Thoracic aorta (tissue), 2 donors: ENCODE measurements around the gene ELFN1. TPM values are rescaled to one million over a fixed set of nuclear protein-coding genes. Genes with fewer than 3 reads are reported as not detected.

Source experiments
- ATAC-seq: fragments of 150-250 bp; one replicate; pipeline ENCODE4 v1.8.0; 2017; ENCODE audit warnings: low read depth; ENCODE audit not compliant: insufficient number of reproducible peaks, low FRiP score
- DNase-seq: peaks from one replicate; pipeline ENCODE4 v3.0.0-alpha.2; 2020; ENCODE audit warnings: low spot score
- H3K27ac ChIP-seq, 2 donors: fragments of 200-600 bp; sonication (generic); 1 replicate in 1 of 2; 2 replicates in 1 of 2; pipeline ENCODE4 v1.5.1; 2016; ENCODE audit warnings: mild to moderate bottlenecking in 2 of 2, moderate library complexity in 2 of 2
- H3K27me3 ChIP-seq: fragments of 200-600 bp; sonication (generic); replicated peaks from 2 replicates; pipeline ENCODE4 v1.6.0; 2016; ENCODE audit warnings: mild to moderate bottlenecking; ENCODE audit not compliant: insufficient read depth
- H3K36me3 ChIP-seq: fragments of 200-600 bp; sonication (generic); one replicate; pipeline ENCODE4 v1.5.1; 2016
- H3K4me1 ChIP-seq, 2 donors: fragments of 200-600 bp; sonication (generic); 1 replicate in 1 of 2; 2 replicates in 1 of 2; pipeline versions ENCODE4 v1.5.1 to v1.6.0; 2016; ENCODE audit warnings: low read depth in 2 of 2, mild to moderate bottlenecking in 1 of 2; ENCODE audit not compliant: control insufficient read depth in 1 of 2
- H3K4me3 ChIP-seq: fragments of 200-600 bp; sonication (generic); 2 replicates; pipeline ENCODE4 v1.5.1; 2016; ENCODE audit warnings: mild to moderate bottlenecking
- H3K9me3 ChIP-seq: fragments of 200-600 bp; sonication (generic); 2 replicates; pipeline ENCODE4 v1.5.1; 2016
- CTCF ChIP-seq: fragments of 200-600 bp; sonication (generic); IDR thresholded peaks from one replicate; pipeline ENCODE4 v1.5.1; 2019; ENCODE audit warnings: antibody characterized with exemption
- total RNA-seq, 2 donors: library from RNA; depleted of rRNA; stranded (reverse); fragments of >200 nt; gene quantifications; one replicate each; pipeline versions ENCODE4 v1.1.0 to v1.2.3, GENCODE V29; 2016

ELFN1 gene
- total RNA-seq, 2 donors from 2014 or later, result 0.81 to 0.85 TPM

DNA sequence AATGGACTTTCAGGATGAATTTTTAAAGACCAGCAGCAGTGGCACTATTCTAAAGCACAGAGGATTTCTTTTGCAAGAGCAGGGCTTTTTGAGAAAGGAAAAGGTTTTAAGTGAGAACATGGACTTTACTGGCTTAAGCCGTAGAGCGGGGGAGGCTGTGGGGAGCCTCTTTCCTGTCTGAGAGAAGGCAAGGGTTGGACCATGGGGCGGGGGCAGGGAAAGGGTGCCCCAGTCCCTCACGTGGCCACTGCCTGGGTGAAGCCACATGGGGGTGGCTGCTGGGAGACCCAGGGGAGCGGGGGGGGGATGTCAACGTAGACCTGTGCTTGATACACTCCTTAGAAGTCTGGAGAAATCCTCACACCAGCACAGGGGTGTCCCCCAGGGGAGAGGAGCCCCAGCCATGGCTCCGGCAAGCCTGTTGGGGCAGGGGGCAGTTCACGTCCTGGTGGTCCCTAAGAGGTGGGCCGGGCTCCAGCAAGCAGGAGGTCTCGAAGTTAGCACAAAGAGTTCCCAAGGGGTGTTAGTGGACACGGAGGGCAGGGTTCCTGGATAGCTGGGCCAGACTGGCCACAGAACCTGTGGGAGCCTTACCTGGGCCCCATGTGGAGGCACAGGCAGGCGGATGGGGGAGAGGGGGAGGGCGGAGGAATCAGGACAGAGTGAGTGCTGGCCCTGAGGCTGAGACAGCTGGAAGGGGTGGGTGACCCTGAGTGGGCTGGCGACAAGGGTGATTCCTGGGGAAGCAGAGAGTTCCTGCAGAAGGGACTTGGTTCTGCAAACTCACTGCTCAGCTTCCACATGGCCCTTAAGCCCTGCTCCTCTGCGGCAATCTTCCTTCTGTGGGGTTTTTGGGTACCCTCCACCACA lies 36.9 kb upstream of the ELFN1 start:
- H3K4me3 ChIP-seq, result no peak overlapping the region
- H3K27me3 ChIP-seq, result no peaks in the 10 kb centered on the region
- DNase-seq (no peak), ATAC-seq (no peak)
- no peak overlapping the region for H3K27ac ChIP-seq
- H3K36me3 ChIP-seq, result no peaks in the 10 kb centered on the region
- no peak for TF ChIP-seq CTCF
- no peaks in the 10 kb centered on the region for H3K4me1 ChIP-seq
- H3K9me3 ChIP-seq, result peaks cover 21% of the 10 kb centered on the region

DNA sequence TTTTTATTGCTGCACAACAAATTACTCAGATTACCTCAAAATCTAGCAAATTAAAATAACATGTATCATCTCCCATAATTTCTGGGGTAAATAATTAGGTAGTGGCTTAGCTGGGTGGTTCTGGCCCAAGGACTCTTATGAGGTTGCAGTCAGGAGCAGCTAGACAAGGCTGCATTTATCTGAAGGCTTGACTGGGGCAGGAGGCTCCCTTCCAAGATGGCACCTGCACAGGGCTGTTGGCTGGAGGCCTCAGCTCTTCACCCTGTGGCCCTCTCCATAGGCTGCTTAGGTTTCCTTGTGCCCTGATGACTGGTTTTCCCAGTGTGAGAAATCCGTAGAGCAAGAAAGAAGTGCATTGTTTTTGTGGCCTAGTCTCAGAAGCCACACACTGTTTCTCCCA lies 34.7 kb upstream of the ELFN1 start:
- TF ChIP-seq CTCF, result no peak
- no peaks in the 10 kb centered on the region for H3K4me1 ChIP-seq
- H3K4me3 ChIP-seq, result no peak overlapping the region
- H3K9me3 ChIP-seq, result peaks cover 21% of the 10 kb centered on the region
- no peak overlapping the region for H3K27ac ChIP-seq
- DNase-seq (no peak), ATAC-seq (no peak)
- no peaks in the 10 kb centered on the region for H3K36me3 ChIP-seq
- no peaks in the 10 kb centered on the region for H3K27me3 ChIP-seq

GRCh38 chr7:1637155-1637554 lies 32.9 kb upstream of the ELFN1 start:
- H3K9me3 ChIP-seq, result peaks cover 21% of the 10 kb centered on the region

DNA sequence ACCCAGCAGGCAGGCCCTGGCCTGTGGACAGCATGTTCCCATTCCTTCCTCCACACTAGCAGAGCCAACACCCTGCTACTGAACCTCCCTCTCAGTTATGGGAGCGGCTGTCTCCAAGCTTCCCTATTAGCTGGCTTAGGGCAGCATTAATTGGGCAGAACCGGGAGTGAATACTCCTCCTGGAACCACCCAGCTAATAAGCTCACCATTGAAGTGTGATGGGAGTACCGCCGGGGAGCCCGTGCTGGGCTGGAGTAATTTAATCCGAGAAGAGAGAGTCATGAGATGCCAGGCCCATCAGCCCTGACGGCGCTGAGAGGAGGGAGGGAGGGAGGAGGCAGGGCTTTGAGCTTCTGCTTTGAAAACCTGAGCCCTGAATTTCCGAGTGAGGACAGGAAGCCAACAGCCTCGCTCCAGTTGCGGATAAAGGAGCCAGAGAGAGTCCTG lies 31.8 kb upstream of the ELFN1 start:
- peaks cover 21% of the 10 kb centered on the region for H3K9me3 ChIP-seq
- H3K36me3 ChIP-seq, result no peaks in the 10 kb centered on the region
- no peak overlapping the region for H3K4me3 ChIP-seq
- ATAC-seq (no peak), DNase-seq (no peak)
- TF ChIP-seq CTCF, result no peak
- H3K27ac ChIP-seq, result no peak overlapping the region
- H3K27me3 ChIP-seq, result no peaks in the 10 kb centered on the region
- no peaks in the 10 kb centered on the region for H3K4me1 ChIP-seq

More at GRCh38 chr7:1637155-1637554, 32.9 kb upstream of the ELFN1 start:
- Histone ChIP-seq H3K36me3 (no peaks in the 10 kb centered on the region), H3K27ac (no peak overlapping the region), H3K4me1 (no peaks in the 10 kb centered on the region), H3K27me3 (no peaks in the 10 kb centered on the region), H3K4me3 (no peak overlapping the region)
- ATAC-seq (no peak), DNase-seq (no peak)
- TF ChIP-seq CTCF, result no peak

- ATAC-seq (no peak), DNase-seq (no peak)
- Histone ChIP-seq H3K27ac (no peak overlapping the region), H3K27me3 (no peaks in the 10 kb centered on the region), H3K9me3 (peaks cover 21% of the 10 kb centered on the region), H3K4me1 (no peaks in the 10 kb centered on the region), H3K4me3 (no peak overlapping the region), H3K36me3 (no peaks in the 10 kb centered on the region)
- TF ChIP-seq CTCF, result no peak
Measured at GRCh38 chr7:1639071-1639470, 31.0 kb upstream of the ELFN1 start.
